Cardiac atrium fibroblast (primary cell): Measurements from ENCODE around the gene CCDC174. TPM values are rescaled to one million over a fixed set of nuclear protein-coding genes. Genes with fewer than 3 reads are reported as not detected.

ENCODE experiments used
- total RNA-seq: library from RNA; depleted of rRNA; stranded (reverse); fragments of >200 nt; gene quantifications from 2 replicates; pipeline ENCODE4 v1.2.3, GENCODE V29; 2015

Gene CCDC174
- 6.0 and 8.1 TPM in 2 replicates for total RNA-seq

DNA sequence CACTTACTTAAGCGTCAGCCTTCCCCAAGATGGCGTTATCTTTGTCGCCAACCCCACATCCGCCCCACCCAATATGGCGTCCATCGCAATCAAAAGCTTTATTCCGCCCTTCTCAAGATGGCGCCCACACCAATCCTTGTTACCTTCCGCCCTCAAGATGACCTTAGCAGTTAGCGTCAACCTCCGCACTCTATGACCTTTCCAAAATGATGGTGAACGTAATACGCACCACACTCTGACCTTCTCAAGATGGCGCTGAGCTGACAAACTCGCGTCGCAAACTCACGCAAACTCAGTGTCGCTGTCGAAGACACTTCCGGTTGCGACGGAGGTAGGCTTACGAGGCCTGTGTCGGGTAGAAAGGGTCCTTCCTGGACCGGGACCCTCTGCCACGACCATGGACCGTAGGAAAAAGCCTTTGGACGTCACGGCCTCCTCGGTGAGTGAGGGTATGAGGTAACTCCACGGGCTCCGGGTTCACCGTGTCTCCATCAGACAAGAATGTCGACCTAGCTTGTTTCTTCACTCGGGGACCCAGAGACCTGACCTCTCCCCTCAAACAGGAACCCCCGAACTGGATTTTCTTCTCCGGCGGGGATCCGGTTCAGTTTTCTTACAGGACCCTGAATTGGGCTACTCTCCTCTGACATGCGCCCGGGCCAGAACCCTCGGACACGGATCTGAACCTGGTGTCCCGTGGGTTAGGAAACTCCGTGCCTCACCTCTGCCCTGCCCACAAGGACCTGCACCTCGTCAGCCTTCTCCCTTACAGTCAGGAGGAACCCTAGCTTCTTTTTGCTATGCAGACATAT, at the start of gene CCDC174:
Gene CCDC174, plus strand, starts transcription at position 323 of the 812 bp plus-strand sequence. Its CDS starts 75 bp downstream, at position 398.

DNA sequence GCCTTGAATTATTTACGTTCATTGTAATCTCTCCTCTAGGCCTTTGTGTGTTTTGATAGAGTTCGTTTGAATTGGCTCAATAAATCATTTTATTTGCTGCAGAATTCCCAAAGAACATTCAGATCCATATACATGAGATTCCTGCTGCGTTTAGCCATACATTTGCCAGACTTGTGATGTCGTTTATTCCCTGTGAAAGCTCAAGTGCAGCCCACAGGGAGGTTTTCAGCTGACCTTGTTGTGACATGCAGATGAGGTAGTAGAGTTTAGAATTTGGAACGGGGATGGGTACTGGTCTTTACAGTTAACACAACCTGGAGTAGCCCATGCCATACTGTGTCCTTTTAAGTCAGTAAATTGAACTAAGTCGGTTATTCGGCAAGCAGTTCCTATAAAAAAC, 23.3 kb downstream of the CCDC174 start, which contains the start of gene C3orf20:
Gene C3orf20, plus strand, starts transcription at position 301 of the 400 bp plus-strand sequence. CDS start 7,573 bp downstream, outside the sequence.

Other genes starting within 250 kb of the CCDC174 start
- gene SLC6A6, start 249.2 kb upstream of the CCDC174 start, total RNA-seq = 8.8 and 26.4 TPM in 2 replicates
- gene GRIP2, start 111.4 kb upstream of the CCDC174 start, total RNA-seq = under 0.01 TPM in 1 of 2 replicates, not detected in the other
- not detected in 2 replicates for gene C3orf20, start 23.4 kb downstream of the CCDC174 start, total RNA-seq
- gene FGD5, start 167.2 kb downstream of the CCDC174 start, total RNA-seq = 5.1 and 5.3 TPM in 2 replicates